HEK293 (cell line): ENCODE results near the gene GJB4.
"Not testable (repeated sequence)": the region's sequence is repeated elsewhere in the genome, so short reads cannot be mapped to it uniquely, and the experiment has no call there.

ENCODE experiments used
- CTCF ChIA-PET: fragments of 350-600 bp; formaldehyde crosslinking; extraction: SDS; loops from one replicate; lab custom pipeline; 2021; ENCODE audit warnings: antibody characterized with exemption; lab: Yijun Ruan, JAX
- POLR2A ChIA-PET: fragments of 300-600 bp; formaldehyde crosslinking; extraction: SDS; loops from one replicate; lab custom pipeline; 2020; ENCODE audit warnings: antibody characterized with exemption, inconsistent platforms; lab: Yijun Ruan, JAX
- H3K27ac ChIP-seq: fragments of 200-500 bp; sonication (Bioruptor generic); 2 replicates; pipeline ENCODE4 v1.5.1; 2014; ENCODE audit warnings: low read depth, low read length, control low read depth, inconsistent platforms; ENCODE audit errors: extremely low read depth
- H3K36me3 ChIP-seq, 2 experiments: fragments of 200-500 bp in 1 of 2; sonication (Bioruptor generic) in 1 of 2; 1 replicate in 1 of 2; 2 replicates in 1 of 2; pipeline ENCODE4 v1.5.1; 2014 to 2017; ENCODE audit warnings: inconsistent platforms in 2 of 2, low read length in 2 of 2; ENCODE audit not compliant: control insufficient read depth in 2 of 2, insufficient read depth in 1 of 2
- H3K4me1 ChIP-seq: fragments of 200-500 bp; sonication (Bioruptor generic); 2 replicates; pipeline ENCODE4 v1.5.1; 2014; ENCODE audit warnings: mild to moderate bottlenecking, low read length, inconsistent platforms; ENCODE audit not compliant: control insufficient read depth, insufficient read depth
- H3K4me3 ChIP-seq: 2 replicates; pipeline ENCODE4 v1.5.1; 2011; ENCODE audit warnings: low read depth, mild to moderate bottlenecking, control low read depth, low read length, moderate library complexity
- H3K9me3 ChIP-seq: fragments of 200-500 bp; sonication (Bioruptor generic); 2 replicates; pipeline ENCODE4 v1.5.1; 2014; ENCODE audit warnings: low read depth, low read length, inconsistent platforms; ENCODE audit not compliant: control insufficient read depth, insufficient read depth
- BCL6B ChIP-seq: fragments of 450-650 bp; formaldehyde crosslinking; IDR thresholded peaks from 2 replicates; pipeline ENCODE4 v1.5.1; 2017; ENCODE audit warnings: missing biosample characterization, missing genetic modification characterization
- EGR2 ChIP-seq: fragments of 450-650 bp; formaldehyde crosslinking; IDR thresholded peaks from 2 replicates; pipeline ENCODE4 v1.5.1; 2016; ENCODE audit warnings: low read depth, missing biosample characterization, missing genetic modification characterization
- GLIS1 ChIP-seq: fragments of 450-650 bp; formaldehyde crosslinking; IDR thresholded peaks from 2 replicates; pipeline ENCODE4 v1.5.1; 2016; ENCODE audit warnings: missing biosample characterization, missing genetic modification characterization
- HIC1 ChIP-seq: fragments of 450-650 bp; formaldehyde crosslinking; IDR thresholded peaks from 2 replicates; pipeline ENCODE4 v1.5.1; 2016; ENCODE audit warnings: missing biosample characterization, missing genetic modification characterization
- HOXD13 ChIP-seq: sonication (generic); formaldehyde crosslinking; IDR thresholded peaks from 2 replicates; pipeline ENCODE4 v1.8.0; 2022; ENCODE audit warnings: missing genetic modification reagents, borderline replicate concordance
- MZF1 ChIP-seq: fragments of 450-650 bp; formaldehyde crosslinking; IDR thresholded peaks from 2 replicates; pipeline ENCODE4 v1.5.1; 2017; ENCODE audit warnings: missing biosample characterization, missing genetic modification characterization, borderline replicate concordance
- PBX3 ChIP-seq: sonication (generic); formaldehyde crosslinking; IDR thresholded peaks from 2 replicates; pipeline ENCODE4 v1.8.1; 2022; ENCODE audit warnings: mild to moderate bottlenecking, moderate library complexity, missing genetic modification reagents
- YY2 ChIP-seq: fragments of 450-650 bp; formaldehyde crosslinking; IDR thresholded peaks from 2 replicates; pipeline ENCODE4 v1.5.1; 2016; ENCODE audit warnings: missing biosample characterization, missing genetic modification characterization
- ZFHX2 ChIP-seq: fragments of 450-650 bp; formaldehyde crosslinking; conservative IDR thresholded peaks from 2 replicates; pipeline ENCODE4 v1.5.1; 2016; ENCODE audit warnings: missing biosample characterization, missing genetic modification characterization
- ZFP69B ChIP-seq: fragments of 450-650 bp; formaldehyde crosslinking; IDR thresholded peaks from 2 replicates; pipeline ENCODE4 v1.5.1; 2016; ENCODE audit warnings: missing biosample characterization, missing genetic modification characterization
- ZNF133 ChIP-seq: fragments of 450-650 bp; formaldehyde crosslinking; IDR thresholded peaks from 2 replicates; pipeline ENCODE4 v1.5.1; 2016; ENCODE audit warnings: missing biosample characterization, missing genetic modification characterization
- ZNF146 ChIP-seq: fragments of 450-650 bp; formaldehyde crosslinking; IDR thresholded peaks from 2 replicates; pipeline ENCODE4 v1.5.1; 2016; ENCODE audit warnings: missing biosample characterization, missing genetic modification characterization
- ZNF324 ChIP-seq: fragments of 450-650 bp; formaldehyde crosslinking; IDR thresholded peaks from 2 replicates; pipeline ENCODE4 v1.5.1; 2016; ENCODE audit warnings: missing biosample characterization, missing genetic modification characterization
- ZNF426 ChIP-seq: fragments of 450-650 bp; formaldehyde crosslinking; IDR thresholded peaks from 2 replicates; pipeline ENCODE4 v1.5.1; 2017; ENCODE audit warnings: missing biosample characterization, missing genetic modification characterization, mild to moderate bottlenecking, inconsistent platforms, moderate library complexity
- ZNF449 ChIP-seq: fragments of 450-650 bp; formaldehyde crosslinking; IDR thresholded peaks from 2 replicates; pipeline ENCODE4 v1.5.1; 2017; ENCODE audit warnings: missing biosample characterization, mild to moderate bottlenecking, missing genetic modification characterization, moderate library complexity
- ZNF473 ChIP-seq: fragments of 450-650 bp; formaldehyde crosslinking; IDR thresholded peaks from 2 replicates; pipeline ENCODE4 v1.5.1; 2017; ENCODE audit warnings: missing biosample characterization, missing genetic modification characterization
- ZNF548 ChIP-seq: fragments of 450-650 bp; formaldehyde crosslinking; IDR thresholded peaks from 2 replicates; pipeline ENCODE4 v1.5.1; 2016; ENCODE audit warnings: missing biosample characterization, missing genetic modification characterization
- ZNF610 ChIP-seq: fragments of 450-650 bp; formaldehyde crosslinking; IDR thresholded peaks from 2 replicates; pipeline ENCODE4 v1.5.1; 2016; ENCODE audit warnings: missing biosample characterization, missing genetic modification characterization, borderline replicate concordance
- ZNF626 ChIP-seq: fragments of 450-650 bp; sonication (Bioruptor Pico); formaldehyde crosslinking; IDR thresholded peaks from 2 replicates; pipeline ENCODE4 v1.5.1; 2018; ENCODE audit warnings: missing biosample characterization, missing genetic modification characterization, inconsistent platforms
- ZNF654 ChIP-seq: fragments of 450-650 bp; formaldehyde crosslinking; IDR thresholded peaks from 2 replicates; pipeline ENCODE4 v1.5.1; 2016; ENCODE audit warnings: low read depth, missing biosample characterization, missing genetic modification characterization
- ZNF660 ChIP-seq: fragments of 450-650 bp; IDR thresholded peaks from 2 replicates; pipeline ENCODE4 v1.5.1; 2018; ENCODE audit warnings: missing biosample characterization, mild to moderate bottlenecking, missing genetic modification characterization
- ZNF664 ChIP-seq: fragments of 450-650 bp; formaldehyde crosslinking; IDR thresholded peaks from 2 replicates; pipeline ENCODE4 v1.5.1; 2016; ENCODE audit warnings: missing biosample characterization, missing genetic modification characterization
- ZNF830 ChIP-seq: fragments of 450-650 bp; IDR thresholded peaks from 2 replicates; pipeline ENCODE4 v1.5.0; 2018; ENCODE audit warnings: missing biosample characterization, missing genetic modification characterization, low read depth, mild to moderate bottlenecking, moderate library complexity
- ZSCAN16 ChIP-seq: fragments of 450-650 bp; formaldehyde crosslinking; IDR thresholded peaks from 2 replicates; pipeline ENCODE4 v1.5.1; 2016; ENCODE audit warnings: missing biosample characterization, missing genetic modification characterization

GJB4 gene

GRCh38 chr1:34732831-34733230 lies 26.7 kb upstream of the GJB4 start:
- CTCF ChIA-PET, result interaction anchor here (1.1 to 2.0 kb wide), 2 partner anchors 10 to 1099 kb away, joined by 3 to 10 read pairs; no protein-coding TSS in a partner anchor
- H3K4me3 ChIP-seq, H3K4me1 ChIP-seq, H3K27ac ChIP-seq, H3K9me3 ChIP-seq, POLR2A ChIA-PET, H3K36me3 ChIP-seq: not testable (repeated sequence)
- peak; percentile 63 for TF ChIP-seq EGR2 (tag by site-specific recombination)
- peak; percentile 63 for TF ChIP-seq ZFHX2 (tag by site-specific recombination)

- H3K36me3 ChIP-seq, result no peaks in the 10 kb centered on the region
- no peaks in the 10 kb centered on the region for H3K4me1 ChIP-seq
- ChIA-PET CTCF (interaction anchor here (0.6 to 0.7 kb wide), 2 partner anchors 138 to 573 kb away, joined by 3 to 5 read pairs; no protein-coding TSS in a partner anchor), POLR2A (no interaction called here)
- no peak overlapping the region for H3K4me3 ChIP-seq
- no peaks in the 10 kb centered on the region for H3K9me3 ChIP-seq
- no peak overlapping the region for H3K27ac ChIP-seq
- TF ChIP-seq PBX3 (CRISPR knock-in tag) (no peak), ZNF664 (tag by site-specific recombination) (no peak), ZNF610 (tag by site-specific recombination) (no peak), ZNF473 (no peak), ZNF426 (tag by site-specific recombination) (no peak), BCL6B (no peak), YY2 (tag by site-specific recombination) (no peak), MZF1 (tag by site-specific recombination) (no peak), ZNF133 (no peak), GLIS1 (tag by site-specific recombination) (no peak)
These were observed 22.8 kb upstream of the GJB4 start for GRCh38 chr1:34736692-34737091.

- POLR2A ChIA-PET, H3K4me3 ChIP-seq, H3K36me3 ChIP-seq, H3K27ac ChIP-seq, H3K9me3 ChIP-seq, H3K4me1 ChIP-seq: not testable (repeated sequence)
- CTCF ChIA-PET, result interaction anchor here (0.7 kb wide), 1 partner anchor 574 kb away, joined by 5 read pairs; no protein-coding TSS in a partner anchor
These were observed 22.3 kb upstream of the GJB4 start for GRCh38 chr1:34737236-34737635.

- H3K9me3 ChIP-seq, result no peaks in the 10 kb centered on the region
- POLR2A ChIA-PET, result no interaction called here
- no peaks in the 10 kb centered on the region for H3K36me3 ChIP-seq
- no peak overlapping the region for H3K27ac ChIP-seq
- no peaks in the 10 kb centered on the region for H3K4me1 ChIP-seq
- no peak overlapping the region for H3K4me3 ChIP-seq
- CTCF ChIA-PET, result interaction anchor here (0.8 to 1.7 kb wide), 7 partner anchors 19 to 1106 kb away, joined by 3 to 8 read pairs (median 4); no protein-coding TSS in a partner anchor
- TF ChIP-seq ZNF654 (no peak), ZNF449 (tag by site-specific recombination) (no peak), ZNF146 (tag by site-specific recombination) (no peak), ZSCAN16 (no peak), ZNF830 (no peak), ZNF324 (tag by site-specific recombination) (no peak), ZNF626 (tag by site-specific recombination) (no peak), ZFP69B (no peak), ZNF660 (no peak), ZNF548 (no peak), HOXD13 (CRISPR knock-in tag) (no peak), HIC1 (no peak)
These were observed 19.9 kb upstream of the GJB4 start for GRCh38 chr1:34739613-34740012.
